GM12892 (cell line): Measurements from ENCODE around the gene PSMC2.
"Not testable (repeated sequence)": the region's sequence is repeated elsewhere in the genome, so short reads cannot be mapped to it uniquely, and the experiment has no call there.

Experiments
- POLR2AphosphoS5 ChIP-seq: IDR thresholded peaks from 2 replicates; pipeline ENCODE4 v1.6.1; 2011; ENCODE audit warnings: low read depth, low read length, control low read depth
- TAF1 ChIP-seq: IDR thresholded peaks from 2 replicates; pipeline ENCODE4 v1.6.1; 2011; ENCODE audit warnings: low read depth, mild to moderate bottlenecking, control low read depth, low read length, borderline replicate concordance

GRCh38 chr7:103399687-103400086 lies 52.2 kb downstream of the PSMC2 start:
- TF ChIP-seq POLR2AphosphoS5, TAF1: not testable (repeated sequence)
